H1 (cell line): ENCODE results near the gene L3HYPDH. TPM values are rescaled to one million over a fixed set of nuclear protein-coding genes. Genes with fewer than 3 reads are reported as not detected.

Experiments
- CTCF ChIA-PET: fragments of 300-600 bp; sonication (Branson Sonifier 250); formaldehyde crosslinking; loops from one replicate; lab custom pipeline; 2021; ENCODE audit not compliant: partially characterized antibody; lab: Charles Lee
- POLR2A ChIA-PET: fragments of 300-600 bp; sonication (Branson Sonifier 250); formaldehyde crosslinking; loops from one replicate; lab custom pipeline; 2021; ENCODE audit warnings: inconsistent platforms; ENCODE audit not compliant: partially characterized antibody; lab: Charles Lee
- DNase-seq, 2 experiments: peaks; one replicate each; pipeline versions ENCODE4 v3.0.0 to v3.0.0-alpha.2; 2010 to 2022; ENCODE audit warnings: low spot score in 2 of 2, low read depth in 1 of 2, mixed read lengths in 1 of 2
- FAIRE-seq: peaks from 2 replicates; lab custom pipeline; 2011; peaks lifted over from hg19 to GRCh38; lab: Jason Lieb, UNC
- H2AFZ ChIP-seq: 2 replicates; pipeline ENCODE4 v1.8.1; 2012; ENCODE audit warnings: low read length, inconsistent platforms
- H2AK5ac ChIP-seq: 2 replicates; pipeline ENCODE4 v1.6.1; 2013; ENCODE audit warnings: low read depth, low read length
- H2BK120ac ChIP-seq: replicated peaks from 2 replicates; pipeline ENCODE3; 2013; ENCODE audit warnings: low read depth, low read length, inconsistent platforms
- H2BK12ac ChIP-seq: 2 replicates; pipeline ENCODE4 v1.6.1; 2013; ENCODE audit warnings: low read depth, low read length
- H2BK15ac ChIP-seq: 2 replicates; pipeline ENCODE4 v1.6.1; 2013; ENCODE audit warnings: low read length
- H2BK20ac ChIP-seq: 2 replicates; pipeline ENCODE4 v1.6.1; 2013; ENCODE audit warnings: low read length
- H2BK5ac ChIP-seq: 2 replicates; pipeline ENCODE4 v1.6.1; 2013; ENCODE audit warnings: low read depth, low read length
- H3K14ac ChIP-seq: 2 replicates; pipeline ENCODE4 v1.6.1; 2013; ENCODE audit warnings: inconsistent platforms; ENCODE audit not compliant: insufficient read length
- H3K18ac ChIP-seq: 2 replicates; pipeline ENCODE4 v1.6.1; 2013; ENCODE audit warnings: low read length; ENCODE audit errors: extremely low read depth
- H3K23ac ChIP-seq: 2 replicates; pipeline ENCODE4 v1.6.1; 2013; ENCODE audit warnings: inconsistent platforms; ENCODE audit not compliant: insufficient read length
- H3K23me2 ChIP-seq: 2 replicates; pipeline ENCODE4 v1.6.1; 2013; ENCODE audit warnings: low read depth, low read length
- H3K27ac ChIP-seq: 2 replicates; pipeline ENCODE4 v1.6.1; 2011; ENCODE audit warnings: low read depth, low read length, inconsistent platforms
- H3K27me3 ChIP-seq, 4 experiments: replicated peaks in 1 of 4; 1 replicate in 1 of 4; 2 replicates in 3 of 4; pipeline versions ENCODE4 v1.6.1 to v1.8.1; 2011 to 2013; ENCODE audit warnings: low read length in 3 of 4, mild to moderate bottlenecking in 3 of 4, inconsistent platforms in 2 of 4, mixed read lengths in 2 of 4, moderate library complexity in 1 of 4; ENCODE audit not compliant: control insufficient read depth in 3 of 4, insufficient read depth in 3 of 4; ENCODE audit errors: extremely low read depth in 1 of 4
- H3K36me3 ChIP-seq, 4 experiments: 2 replicates each; pipeline versions ENCODE4 v1.6.1 to v1.8.1; 2011 to 2013; ENCODE audit warnings: mild to moderate bottlenecking in 4 of 4, low read length in 3 of 4, moderate library complexity in 2 of 4, control low read depth in 1 of 4, inconsistent platforms in 1 of 4; ENCODE audit not compliant: insufficient read depth in 4 of 4, control insufficient read depth in 2 of 4
- H3K4ac ChIP-seq: replicated peaks from 2 replicates; pipeline ENCODE3; 2013; ENCODE audit warnings: low read length, low read depth, mixed read lengths, inconsistent platforms; ENCODE audit not compliant: insufficient read length
- H3K4me1 ChIP-seq, 4 experiments: replicated peaks in 1 of 4; 1 replicate in 1 of 4; 2 replicates in 3 of 4; pipeline versions ENCODE4 v1.6.1 to v1.8.1; 2011 to 2013; ENCODE audit warnings: low read length in 3 of 4, inconsistent platforms in 2 of 4, mixed read lengths in 1 of 4; ENCODE audit not compliant: insufficient read depth in 4 of 4, control insufficient read depth in 3 of 4
- H3K4me2 ChIP-seq, 2 experiments: 2 replicates each; pipeline versions ENCODE4 v1.6.1 to v1.8.1; 2011 to 2013; ENCODE audit warnings: low read depth in 2 of 2, low read length in 2 of 2, control low read depth in 1 of 2, inconsistent platforms in 1 of 2, mild to moderate bottlenecking in 1 of 2; ENCODE audit not compliant: insufficient read depth in 1 of 2
- H3K4me3 ChIP-seq, 4 experiments: fragments of 200-600, 300-600 bp in 1 of 4; sonication (generic), shearing (Covaris generic), sonication (Bioruptor Twin) in 1 of 4; 2 replicates each; pipeline versions ENCODE4 v1.5.1 to v1.8.1; 2011 to 2016; ENCODE audit warnings: low read length in 4 of 4, low read depth in 3 of 4, control low read depth in 2 of 4, inconsistent platforms in 2 of 4, mild to moderate bottlenecking in 2 of 4, mixed read lengths in 1 of 4, moderate library complexity in 1 of 4; ENCODE audit not compliant: insufficient read depth in 2 of 4; ENCODE audit errors: extremely low read depth in 1 of 4
- H3K56ac ChIP-seq: replicated peaks from 2 replicates; pipeline ENCODE3; 2013; ENCODE audit warnings: low read depth, mild to moderate bottlenecking, mixed read lengths, low read length, inconsistent platforms; ENCODE audit not compliant: insufficient read length
- H3K79me1 ChIP-seq: 2 replicates; pipeline ENCODE4 v1.6.1; 2013; ENCODE audit warnings: low read depth, low read length, control low read depth
- H3K79me2 ChIP-seq, 2 experiments: 2 replicates each; pipeline versions ENCODE4 v1.6.1 to v1.8.1; 2012 to 2013; ENCODE audit warnings: low read length in 2 of 2, mild to moderate bottlenecking in 2 of 2, inconsistent platforms in 1 of 2; ENCODE audit not compliant: insufficient read depth in 2 of 2, control insufficient read depth in 1 of 2
- H3K9ac ChIP-seq, 4 experiments: replicated peaks in 1 of 4; 1 replicate in 1 of 4; 2 replicates in 3 of 4; pipeline versions ENCODE4 v1.6.1 to v1.8.1; 2011 to 2013; ENCODE audit warnings: low read depth in 3 of 4, low read length in 3 of 4, control low read depth in 2 of 4, mild to moderate bottlenecking in 2 of 4, moderate library complexity in 2 of 4, inconsistent platforms in 1 of 4; ENCODE audit errors: extremely low read depth in 1 of 4
- H3K9me3 ChIP-seq, 2 experiments: 2 replicates each; pipeline versions ENCODE4 v1.6.1 to v1.8.1; 2012 to 2013; ENCODE audit warnings: mild to moderate bottlenecking in 2 of 2, moderate library complexity in 2 of 2, control low read depth in 1 of 2, inconsistent platforms in 1 of 2, low read depth in 1 of 2, low read length in 1 of 2, mixed read lengths in 1 of 2; ENCODE audit not compliant: insufficient read depth in 2 of 2
- H4K20me1 ChIP-seq, 2 experiments: replicated peaks in 1 of 2; 2 replicates each; pipeline versions ENCODE3 to v1.8.1; 2011 to 2013; ENCODE audit warnings: inconsistent platforms in 2 of 2, low read length in 2 of 2, mild to moderate bottlenecking in 1 of 2; ENCODE audit not compliant: insufficient read depth in 2 of 2, control insufficient read depth in 1 of 2
- H4K5ac ChIP-seq: 2 replicates; pipeline ENCODE4 v1.6.1; 2013; ENCODE audit warnings: low read length, low read depth, mixed read lengths, inconsistent platforms; ENCODE audit not compliant: insufficient read length
- H4K8ac ChIP-seq: 2 replicates; pipeline ENCODE4 v1.8.0; 2013; ENCODE audit warnings: mild to moderate bottlenecking, moderate library complexity, low read length, inconsistent platforms; ENCODE audit not compliant: insufficient read depth; ENCODE audit errors: extremely low read depth
- H4K91ac ChIP-seq: replicated peaks from 2 replicates; pipeline ENCODE3; 2013; ENCODE audit warnings: low read length, mixed read lengths, inconsistent platforms; ENCODE audit not compliant: insufficient read length
- BRCA1 ChIP-seq: IDR thresholded peaks from 2 replicates; pipeline ENCODE4 v1.6.1; 2012; ENCODE audit warnings: low read depth, low read length, improper control_type of control experiment
- CREB1 ChIP-seq: IDR thresholded peaks from 2 replicates; pipeline ENCODE4 v1.6.1; 2012; ENCODE audit warnings: inconsistent platforms
- GABPA ChIP-seq: IDR thresholded peaks from 2 replicates; pipeline ENCODE4 v1.6.1; 2011; ENCODE audit warnings: mild to moderate bottlenecking, low read length, moderate library complexity, borderline replicate concordance; ENCODE audit not compliant: insufficient read depth
- JUND ChIP-seq: IDR thresholded peaks from 2 replicates; pipeline ENCODE4 v1.6.1; 2011; ENCODE audit warnings: mild to moderate bottlenecking, improper control_type of control experiment, low read length
- MAFK ChIP-seq: IDR thresholded peaks from 2 replicates; pipeline ENCODE4 v1.6.1; 2012; ENCODE audit warnings: low read depth, mild to moderate bottlenecking, improper control_type of control experiment, low read length
- POLR2A ChIP-seq, 2 experiments: IDR thresholded peaks; 1 replicate in 1 of 2; 2 replicates in 1 of 2; pipeline ENCODE4 v1.6.1; 2011; ENCODE audit warnings: low read depth in 2 of 2, low read length in 2 of 2, mild to moderate bottlenecking in 2 of 2; ENCODE audit errors: control extremely low read depth in 1 of 2
- RAD21 ChIP-seq, 2 experiments: IDR thresholded peaks in 1 of 2; conservative IDR thresholded peaks in 1 of 2; 2 replicates each; pipeline ENCODE4 v1.6.1; 2011; ENCODE audit warnings: low read depth in 2 of 2, low read length in 2 of 2, improper control_type of control experiment in 1 of 2, inconsistent platforms in 1 of 2, mild to moderate bottlenecking in 1 of 2, moderate library complexity in 1 of 2
- SP1 ChIP-seq: IDR thresholded peaks from 2 replicates; pipeline ENCODE4 v1.6.1; 2011; ENCODE audit warnings: low read depth, low read length
- SP4 ChIP-seq: IDR thresholded peaks from 2 replicates; pipeline ENCODE4 v1.6.1; 2012; ENCODE audit warnings: low read length, inconsistent platforms
- TAF1 ChIP-seq: IDR thresholded peaks from 2 replicates; pipeline ENCODE4 v1.6.1; 2011; ENCODE audit warnings: mild to moderate bottlenecking, low read depth, low read length
- TBP ChIP-seq: IDR thresholded peaks from 2 replicates; pipeline ENCODE4 v1.6.1; 2011; ENCODE audit warnings: low read depth, low read length, improper control_type of control experiment
- TCF12 ChIP-seq: IDR thresholded peaks from 2 replicates; pipeline ENCODE4 v1.6.1; 2011; ENCODE audit warnings: low read depth, mild to moderate bottlenecking, low read length
- USF2 ChIP-seq: IDR thresholded peaks from 2 replicates; pipeline ENCODE4 v1.6.1; 2011; ENCODE audit warnings: low read length, improper control_type of control experiment
- YY1 ChIP-seq: IDR thresholded peaks from 2 replicates; pipeline ENCODE4 v1.6.1; 2011; ENCODE audit warnings: low read depth, mild to moderate bottlenecking, low read length
- WGBS, 2 experiments: shearing (Covaris generic) in 1 of 2; methylation state at CpG; one replicate each; pipeline versions ENCODE4 v1.1.6 to v1.1.7; 2013 to 2015; ENCODE audit warnings: low lambda C conversion rate in 2 of 2, mixed read lengths in 2 of 2, inconsistent platforms in 1 of 2, low coverage in 1 of 2, missing lambda C conversion rate in 1 of 2; ENCODE audit not compliant: insufficient replicate concordance in 2 of 2, insufficient coverage in 1 of 2, insufficient read length in 1 of 2; ENCODE audit errors: extremely low coverage in 1 of 2, missing lambda C conversion rate in 1 of 2; 5-methylcytosine and 5-hydroxymethylcytosine counted together
- polyA plus RNA-seq, 7 experiments: library from polyadenylated mRNA; depleted of rRNA in 3 of 7; stranded (reverse) in 5 of 7; unstranded in 2 of 7; fragments of >200 nt in 5 of 7; fragments of 200-250 nt in 2 of 7; gene quantifications; 1 replicate in 5 of 7; 2 replicates in 1 of 7; 4 replicates in 1 of 7; pipeline versions ENCODE4 v1.2.1 to v1.2.3, GENCODE V29; 2011 to 2013; ENCODE audit warnings: missing spikeins in 2 of 7, mixed read lengths in 2 of 7
- total RNA-seq: library from RNA; stranded (reverse); fragmentation: NEBNext Ultra II Directional; extraction: Animal tissue kit (Norgen Biotek cat#: 25700); gene quantifications from 2 replicates; pipeline ENCODE4 v1.2.1, GENCODE V29; 2021

The L3HYPDH gene
- total and polyA plus RNA-seq, 2 of the 8 experiments (the other 6 are each of a cell fraction or from before 2014, with no cell fraction given): 11.2 to 15.8 TPM

- POLR2A ChIA-PET: no interaction called here
- CTCF ChIA-PET: interaction anchor here (1.0 to 2.1 kb wide), 5 partner anchors 13 to 817 kb away, joined by 3 to 8 read pairs (median 4); no protein-coding TSS in a partner anchor
- no peaks in the 10 kb centered on the region for H3K23me2 ChIP-seq
- no peaks in the 10 kb centered on the region for H3K4me1 ChIP-seq
- no peak overlapping the region for H3K9ac ChIP-seq
- H3K4me3 ChIP-seq: no peak overlapping the region
- no peak overlapping the region for H3K27ac ChIP-seq
- no peak overlapping the region for H2BK15ac ChIP-seq
- no peak overlapping the region for H2AFZ ChIP-seq
- H3K56ac ChIP-seq: no peak overlapping the region
- H2BK5ac ChIP-seq: no peak overlapping the region
- H2BK12ac ChIP-seq: no peak overlapping the region
- no peak for DNase-seq
- H4K8ac ChIP-seq: no peak overlapping the region
- no peak overlapping the region for H3K4me2 ChIP-seq
- no peaks in the 10 kb centered on the region for H4K20me1 ChIP-seq
- H3K79me2 ChIP-seq: no peaks in the 10 kb centered on the region
- no peaks in the 10 kb centered on the region for H3K27me3 ChIP-seq
- WGBS, 2 experiments: 85% methylated on average over 1 of the region's 1 CpG; no CpG with 5 or more reads in 1 of the 2 experiments
- no peak overlapping the region for H3K18ac ChIP-seq
- H2BK120ac ChIP-seq: no peak overlapping the region
- H2BK20ac ChIP-seq: no peak overlapping the region
- H4K91ac ChIP-seq: no peak overlapping the region
- H3K14ac ChIP-seq: no peak overlapping the region
- H3K9me3 ChIP-seq: no peaks in the 10 kb centered on the region
- H3K79me1 ChIP-seq: no peaks in the 10 kb centered on the region
- no peak overlapping the region for H2AK5ac ChIP-seq
- no peak overlapping the region for H4K5ac ChIP-seq
- H3K23ac ChIP-seq: no peak overlapping the region
- no peaks in the 10 kb centered on the region for H3K36me3 ChIP-seq
- no peak for FAIRE-seq
- H3K4ac ChIP-seq: no peak overlapping the region
- TF ChIP-seq TAF1: no peak
- TF ChIP-seq JUND: no peak
- no peak for TF ChIP-seq RAD21 (IDR thresholded peaks at IDR 0.05 in 1 of 2, conservative IDR thresholded peaks at IDR 0.05 in 1 of 2; ENCODE audit: low read depth in 2 of 2, low read length in 2 of 2)
- no peak for TF ChIP-seq SP1
- no peak for TF ChIP-seq SP4
- TF ChIP-seq YY1: no peak
- no peak for TF ChIP-seq TCF12
- no peak for TF ChIP-seq GABPA
- TF ChIP-seq USF2: no peak
- TF ChIP-seq TBP: no peak
- TF ChIP-seq POLR2A (IDR thresholded peaks at IDR 0.05; ENCODE audit: control extremely low read depth in 1 of 2, low read depth in 2 of 2, low read length in 2 of 2): no peak
- no peak for TF ChIP-seq CREB1
- no peak for TF ChIP-seq BRCA1
- no peak for TF ChIP-seq MAFK
Measured at GRCh38 chr14:59438195-59438647, 46.0 kb downstream of the L3HYPDH start.
